ENCODE data around the gene BBS9. TPM values are rescaled to one million over a fixed set of nuclear protein-coding genes. Genes with fewer than 3 reads are reported as not detected.

BBS9 gene
- total and polyA plus RNA-seq, 9 of the 15 experiments (the other 6 are each of a cell fraction or from before 2014, with no cell fraction given): 0.77 to 3.3 (median 2.4) TPM

DNA sequence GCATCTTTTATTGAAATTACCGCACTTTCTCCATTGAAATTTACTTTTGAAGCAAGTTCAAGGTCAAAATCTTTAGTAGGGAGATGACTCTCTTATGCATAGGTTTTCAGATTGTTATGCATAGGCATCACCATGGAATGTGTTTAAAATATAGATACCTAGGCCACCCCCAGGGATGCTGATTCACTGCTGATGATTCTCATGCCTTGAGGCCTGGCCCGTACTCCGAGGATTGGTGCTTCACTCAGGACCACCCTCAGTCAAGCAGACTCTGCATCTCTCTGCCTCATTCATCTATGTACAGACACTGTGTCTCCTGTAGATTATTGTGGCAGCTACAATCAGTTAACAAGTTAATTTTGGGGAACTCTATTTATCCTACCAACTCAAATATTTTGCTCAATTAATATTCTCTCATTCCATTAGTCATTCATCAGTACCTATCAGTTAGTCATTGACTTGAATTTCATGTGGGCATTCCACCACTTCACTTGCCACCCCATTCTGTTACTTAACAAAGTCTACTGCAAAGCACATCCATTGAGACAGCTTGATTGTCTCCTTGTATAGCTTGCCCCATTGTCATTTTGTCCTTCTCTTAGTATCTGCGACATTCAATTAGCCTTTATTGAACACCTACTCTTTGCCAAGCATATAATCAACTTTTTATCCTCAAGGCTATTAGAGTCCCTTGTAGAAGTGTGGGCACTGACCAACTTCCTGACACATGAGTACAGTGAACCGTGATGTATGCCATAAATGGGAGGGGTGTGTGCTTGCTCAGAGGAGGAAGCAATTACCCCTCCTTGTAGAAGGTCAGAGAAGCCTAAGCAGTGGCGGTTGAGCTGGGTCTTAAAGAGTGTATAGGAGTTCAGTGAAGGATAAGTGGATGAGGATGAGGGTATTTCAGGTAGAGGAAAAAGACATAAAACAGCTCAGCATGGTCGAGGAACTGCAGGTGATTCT lies 520.4 kb downstream of the BBS9 start:
- no peaks in the 10 kb centered on the region for H3K27me3 ChIP-seq (ENCODE audit: control insufficient read depth in 2 of 2, insufficient read depth in 2 of 2, low read length in 2 of 2)
- no peak overlapping the region for H3K4me3 ChIP-seq
- no peak for DNase-seq (ENCODE audit: extremely low read depth in 1 of 4, low spot score in 3 of 4)
- FAIRE-seq: no peak
- no TSS peak for BruUV-seq (replicated peaks)
- H3K79me2 ChIP-seq (ENCODE audit: control insufficient read depth, insufficient read depth, low read length): no peaks in the 10 kb centered on the region
- TF ChIP-seq, protein P1, sequence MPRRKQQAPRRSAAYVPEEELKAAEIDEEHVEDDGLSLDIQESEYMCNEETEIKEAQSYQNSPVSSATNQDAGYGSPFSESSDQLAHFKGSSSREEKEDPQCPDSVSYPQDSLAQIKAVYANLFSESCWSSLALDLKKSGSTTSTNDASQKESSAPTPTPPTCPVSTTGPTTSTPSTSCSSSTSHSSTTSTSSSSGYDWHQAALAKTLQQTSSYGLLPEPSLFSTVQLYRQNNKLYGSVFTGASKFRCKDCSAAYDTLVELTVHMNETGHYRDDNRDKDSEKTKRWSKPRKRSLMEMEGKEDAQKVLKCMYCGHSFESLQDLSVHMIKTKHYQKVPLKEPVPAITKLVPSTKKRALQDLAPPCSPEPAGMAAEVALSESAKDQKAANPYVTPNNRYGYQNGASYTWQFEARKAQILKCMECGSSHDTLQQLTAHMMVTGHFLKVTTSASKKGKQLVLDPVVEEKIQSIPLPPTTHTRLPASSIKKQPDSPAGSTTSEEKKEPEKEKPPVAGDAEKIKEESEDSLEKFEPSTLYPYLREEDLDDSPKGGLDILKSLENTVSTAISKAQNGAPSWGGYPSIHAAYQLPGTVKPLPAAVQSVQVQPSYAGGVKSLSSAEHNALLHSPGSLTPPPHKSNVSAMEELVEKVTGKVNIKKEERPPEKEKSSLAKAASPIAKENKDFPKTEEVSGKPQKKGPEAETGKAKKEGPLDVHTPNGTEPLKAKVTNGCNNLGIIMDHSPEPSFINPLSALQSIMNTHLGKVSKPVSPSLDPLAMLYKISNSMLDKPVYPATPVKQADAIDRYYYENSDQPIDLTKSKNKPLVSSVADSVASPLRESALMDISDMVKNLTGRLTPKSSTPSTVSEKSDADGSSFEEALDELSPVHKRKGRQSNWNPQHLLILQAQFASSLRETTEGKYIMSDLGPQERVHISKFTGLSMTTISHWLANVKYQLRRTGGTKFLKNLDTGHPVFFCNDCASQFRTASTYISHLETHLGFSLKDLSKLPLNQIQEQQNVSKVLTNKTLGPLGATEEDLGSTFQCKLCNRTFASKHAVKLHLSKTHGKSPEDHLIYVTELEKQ (CRISPR knock-in tag; IDR thresholded peaks at IDR 0.05): no peak
- TF ChIP-seq ZNF764 (CRISPR knock-in tag; IDR thresholded peaks at IDR 0.05; ENCODE audit: low read depth) (no peak), YBX1 (IDR thresholded peaks at IDR 0.05) (no peak), PRPF4 (IDR thresholded peaks at IDR 0.05; ENCODE audit: insufficient read depth, low read depth, low read length, poor library complexity, severe bottlenecking) (no peak), TCF3 (CRISPR knock-in tag; IDR thresholded peaks at IDR 0.05) (no peak), ZZZ3 (IDR thresholded peaks at IDR 0.05) (no peak), CBX8 (IDR thresholded peaks at IDR 0.05; ENCODE audit: borderline replicate concordance, extremely low read depth, low read depth, low read length, poor library complexity, severe bottlenecking) (no peak)
- TF ChIP-seq, protein P2, sequence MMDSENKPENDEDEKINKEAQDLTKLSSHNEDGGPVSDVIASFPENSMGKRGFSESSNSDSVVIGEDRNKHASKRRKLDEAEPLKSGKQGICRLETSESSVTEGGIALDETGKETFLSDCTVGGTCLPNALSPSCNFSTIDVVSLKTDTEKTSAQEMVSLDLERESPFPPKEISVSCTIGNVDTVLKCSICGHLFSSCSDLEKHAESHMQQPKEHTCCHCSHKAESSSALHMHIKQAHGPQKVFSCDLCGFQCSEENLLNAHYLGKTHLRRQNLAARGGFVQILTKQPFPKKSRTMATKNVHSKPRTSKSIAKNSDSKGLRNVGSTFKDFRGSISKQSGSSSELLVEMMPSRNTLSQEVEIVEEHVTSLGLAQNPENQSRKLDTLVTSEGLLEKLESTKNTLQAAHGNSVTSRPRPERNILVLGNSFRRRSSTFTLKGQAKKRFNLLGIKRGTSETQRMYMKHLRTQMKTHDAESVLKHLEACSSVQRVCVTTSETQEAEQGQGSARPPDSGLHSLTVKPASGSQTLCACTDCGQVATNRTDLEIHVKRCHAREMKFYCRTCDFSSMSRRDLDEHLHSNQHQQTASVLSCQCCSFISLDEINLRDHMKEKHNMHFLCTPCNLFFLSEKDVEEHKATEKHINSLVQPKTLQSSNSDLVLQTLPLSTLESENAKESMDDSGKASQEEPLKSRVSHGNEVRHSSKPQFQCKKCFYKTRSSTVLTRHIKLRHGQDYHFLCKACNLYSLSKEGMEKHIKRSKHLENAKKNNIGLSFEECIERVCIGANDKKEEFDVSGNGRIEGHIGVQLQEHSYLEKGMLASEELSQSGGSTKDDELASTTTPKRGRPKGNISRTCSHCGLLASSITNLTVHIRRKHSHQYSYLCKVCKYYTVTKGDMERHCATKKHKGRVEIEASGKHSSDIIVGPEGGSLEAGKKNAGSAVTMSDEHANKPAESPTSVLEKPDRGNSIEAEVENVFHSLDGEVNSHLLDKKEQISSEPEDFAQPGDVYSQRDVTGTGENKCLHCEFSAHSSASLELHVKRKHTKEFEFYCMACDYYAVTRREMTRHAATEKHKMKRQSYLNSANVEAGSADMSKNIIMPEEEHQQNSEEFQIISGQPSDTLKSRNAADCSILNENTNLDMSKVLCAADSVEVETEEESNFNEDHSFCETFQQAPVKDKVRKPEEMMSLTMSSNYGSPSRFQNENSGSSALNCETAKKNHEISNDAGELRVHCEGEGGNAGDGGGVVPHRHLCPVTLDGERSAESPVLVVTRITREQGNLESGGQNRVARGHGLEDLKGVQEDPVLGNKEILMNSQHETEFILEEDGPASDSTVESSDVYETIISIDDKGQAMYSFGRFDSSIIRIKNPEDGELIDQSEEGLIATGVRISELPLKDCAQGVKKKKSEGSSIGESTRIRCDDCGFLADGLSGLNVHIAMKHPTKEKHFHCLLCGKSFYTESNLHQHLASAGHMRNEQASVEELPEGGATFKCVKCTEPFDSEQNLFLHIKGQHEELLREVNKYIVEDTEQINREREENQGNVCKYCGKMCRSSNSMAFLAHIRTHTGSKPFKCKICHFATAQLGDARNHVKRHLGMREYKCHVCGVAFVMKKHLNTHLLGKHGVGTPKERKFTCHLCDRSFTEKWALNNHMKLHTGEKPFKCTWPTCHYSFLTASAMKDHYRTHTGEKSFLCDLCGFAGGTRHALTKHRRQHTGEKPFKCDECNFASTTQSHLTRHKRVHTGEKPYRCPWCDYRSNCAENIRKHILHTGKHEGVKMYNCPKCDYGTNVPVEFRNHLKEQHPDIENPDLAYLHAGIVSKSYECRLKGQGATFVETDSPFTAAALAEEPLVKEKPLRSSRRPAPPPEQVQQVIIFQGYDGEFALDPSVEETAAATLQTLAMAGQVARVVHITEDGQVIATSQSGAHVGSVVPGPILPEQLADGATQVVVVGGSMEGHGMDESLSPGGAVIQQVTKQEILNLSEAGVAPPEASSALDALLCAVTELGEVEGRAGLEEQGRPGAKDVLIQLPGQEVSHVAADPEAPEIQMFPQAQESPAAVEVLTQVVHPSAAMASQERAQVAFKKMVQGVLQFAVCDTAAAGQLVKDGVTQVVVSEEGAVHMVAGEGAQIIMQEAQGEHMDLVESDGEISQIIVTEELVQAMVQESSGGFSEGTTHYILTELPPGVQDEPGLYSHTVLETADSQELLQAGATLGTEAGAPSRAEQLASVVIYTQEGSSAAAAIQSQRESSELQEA (IDR thresholded peaks at IDR 0.05; ENCODE audit: low read depth): no peak
- under 1% methylated on average over 7 of the region's 7 CpGs for WGBS (ENCODE audit: insufficient coverage, low coverage, missing lambda C conversion rate)
- no peaks in the 10 kb centered on the region for H3K9me3 ChIP-seq (replicated peaks; ENCODE audit: control insufficient read depth, insufficient read depth, low read depth, low read length)
- no peaks in the 10 kb centered on the region for H3K9me1 ChIP-seq (ENCODE audit: control insufficient read depth, insufficient read depth, low read length)
- no peak overlapping the region for H2AFZ ChIP-seq (ENCODE audit: low read depth, low read length)
- intact Hi-C loops (cut with micrococcal nuclease): no loop called here
- no peak for ATAC-seq
- H4K20me1 ChIP-seq (replicated peaks; ENCODE audit: control insufficient read depth, insufficient read depth, low read length): no peaks in the 10 kb centered on the region
- H3K9ac ChIP-seq (ENCODE audit: insufficient read depth in 1 of 2, low read depth in 2 of 2, low read length in 2 of 2): no peak overlapping the region
- H3K4me2 ChIP-seq (ENCODE audit: insufficient read depth, low read length): no peak overlapping the region
- ChIA-PET CTCF (ENCODE audit: low intra/inter-chr PET ratio) (no interaction called here), POLR2A (no interaction called here)
- in situ Hi-C loops (cut with MboI): no loop called here
- no peak overlapping the region for H3K27ac ChIP-seq (ENCODE audit: extremely low read depth, low read depth, low read length)
- no peaks in the 10 kb centered on the region for H3K4me1 ChIP-seq (replicated peaks in 1 of 2; ENCODE audit: control insufficient read depth in 2 of 2, insufficient read depth in 2 of 2, low read length in 2 of 2)
- no peaks in the 10 kb centered on the region for H3K36me3 ChIP-seq (ENCODE audit: control insufficient read depth, insufficient read depth, low read length)

All from K562 (cell line).